Stimulated activated CD4-positive, alpha-beta T cell treated with anti-CD3 and anti-CD28 coated beads, Interleukin-2, amount 100 ng/mL, for 24 hours (primary cell): ENCODE measurements around the gene ZNF789.
"Not testable (repeated sequence)": the region's sequence is repeated elsewhere in the genome, so short reads cannot be mapped to it uniquely, and the experiment has no call there.

ENCODE experiments used
- DNase-seq, 2 donors: peaks; one replicate each; pipeline ENCODE4 v3.0.0-alpha.2; 2020

The ZNF789 gene

GRCh38 chr7:99472561-99473314 is at the start of gene ZNF789:
Gene ZNF789 (plus strand): TSS chr7:99472890. CDS start chr7:99476457, 3,567 bp downstream.
- DNase-seq: peak; percentile 98 to 99

- DNase-seq: no peak
These were observed 47.6 kb upstream of the ZNF789 start for GRCh38 chr7:99424932-99425730.

GRCh38 chr7:99428972-99429566 is 43.6 kb upstream of the ZNF789 start:
- DNase-seq: no peak

- no peak for DNase-seq
These were observed 42.9 kb upstream of the ZNF789 start for GRCh38 chr7:99429756-99430155.

GRCh38 chr7:99431756-99432540 is 40.7 kb upstream of the ZNF789 start:
- not testable (repeated sequence) for DNase-seq

- no peak for DNase-seq
These were observed 39.5 kb upstream of the ZNF789 start for GRCh38 chr7:99433158-99433557.

- DNase-seq: no peak
These were observed 34.6 kb upstream of the ZNF789 start for GRCh38 chr7:99437946-99438572.

GRCh38 chr7:99438573-99439480 is 33.9 kb upstream of the ZNF789 start, which contains the start of the genes CPSF4 and PTCD1:
Gene CPSF4 (plus strand): TSS chr7:99438943. CDS start chr7:99439083, 140 bp downstream.
Gene PTCD1 (minus strand): TSS chr7:99438798. CDS start chr7:99435242, 3,556 bp downstream.
- DNase-seq: peak; percentile 93

- DNase-seq: no peak
These were observed 32.5 kb upstream of the ZNF789 start for GRCh38 chr7:99440195-99440594.

- DNase-seq: no peak
These were observed 26.6 kb upstream of the ZNF789 start for GRCh38 chr7:99446096-99446495.

GRCh38 chr7:99447943-99448342 is 24.7 kb upstream of the ZNF789 start:
- DNase-seq: no peak

GRCh38 chr7:99448855-99449254 is 23.8 kb upstream of the ZNF789 start:
- DNase-seq: no peak

GRCh38 chr7:99449326-99449725 is 23.4 kb upstream of the ZNF789 start:
- DNase-seq: no peak

GRCh38 chr7:99451936-99452335 is 20.8 kb upstream of the ZNF789 start:
- DNase-seq: no peak

GRCh38 chr7:99452541-99452940 is 20.1 kb upstream of the ZNF789 start:
- DNase-seq: no peak

- DNase-seq: no peak
These were observed 19.6 kb upstream of the ZNF789 start for GRCh38 chr7:99453105-99453504.

- DNase-seq: no peak
These were observed 16.8 kb upstream of the ZNF789 start for GRCh38 chr7:99455874-99456273.

- no peak for DNase-seq
These were observed 16.4 kb upstream of the ZNF789 start for GRCh38 chr7:99456288-99456687.

- no peak for DNase-seq
These were observed 15.5 kb upstream of the ZNF789 start for GRCh38 chr7:99457050-99457649.

- no peak for DNase-seq
These were observed 14.8 kb upstream of the ZNF789 start for GRCh38 chr7:99457650-99458493.
